Body of pancreas (tissue), 4 donors: ENCODE data around the gene DCP2. TPM values are rescaled to one million over a fixed set of nuclear protein-coding genes. Genes with fewer than 3 reads are reported as not detected.

Experiments
- ATAC-seq: fragments of 150-250 bp; one replicate; pipeline ENCODE4 v1.9.1; 2016
- DNase-seq, 4 donors: peaks; one replicate each; pipeline ENCODE4 v3.0.0-alpha.2; 2019
- H3K27ac ChIP-seq, 4 donors: fragments of 200-600 bp; sonication (generic); 1 replicate in 3 of 4; 2 replicates in 1 of 4; pipeline versions ENCODE4 v1.5.1 to v1.6.1; 2016 to 2019; ENCODE audit warnings: mild to moderate bottlenecking in 1 of 4, mixed read lengths in 1 of 4, moderate library complexity in 1 of 4
- H3K27me3 ChIP-seq, 2 donors: fragments of 200-600 bp; sonication (generic); one replicate each; pipeline ENCODE4 v1.6.0; 2016; ENCODE audit warnings: mild to moderate bottlenecking in 1 of 2
- H3K36me3 ChIP-seq, 2 donors: fragments of 200-600 bp; sonication (generic); replicated peaks in 1 of 2; 2 replicates each; pipeline ENCODE4 v1.5.1; 2016; ENCODE audit warnings: low read depth in 2 of 2; ENCODE audit not compliant: insufficient read depth in 1 of 2
- H3K4me1 ChIP-seq: fragments of 200-600 bp; sonication (generic); one replicate; pipeline ENCODE4 v1.6.0; 2016
- H3K4me3 ChIP-seq, 2 donors: fragments of 200-600 bp; sonication (generic); 1 replicate in 1 of 2; 2 replicates in 1 of 2; pipeline ENCODE4 v1.5.1; 2016 to 2019
- H3K9me3 ChIP-seq, 3 donors: fragments of 200-600 bp; sonication (generic); 1 replicate in 2 of 3; 2 replicates in 1 of 3; pipeline ENCODE4 v1.5.1; 2016
- POLR2A ChIP-seq, 3 donors: fragments of 450-650 bp; IDR thresholded peaks; one replicate each; pipeline ENCODE4 v1.6.1; 2016; ENCODE audit warnings: antibody characterized with exemption in 3 of 3, mild to moderate bottlenecking in 2 of 3
- WGBS, 2 donors: methylation state at CpG; one replicate each; pipeline ENCODE4 v1.1.5; 2017; 5-methylcytosine and 5-hydroxymethylcytosine counted together
- intact Hi-C: fragments of 100-400 bp; cut with DNase I; formaldehyde crosslinking; loops from one replicate; pipeline ENCODE4 v1.15.1; 2023
- total RNA-seq, 2 donors: library from RNA; depleted of rRNA; stranded (reverse); fragments of >200 nt; gene quantifications; one replicate each; pipeline ENCODE4 v1.1.0, GENCODE V29; 2016
- TF ChIP-seq, protein P1 (sequence below), 7 experiments: fragments of 450-650 bp in 4 of 7; fragments of 200-600 bp in 3 of 7; sonication (generic) in 3 of 7; IDR thresholded peaks; one replicate each; pipeline ENCODE4 v1.5.1; 2016 to 2019; ENCODE audit warnings: antibody characterized with exemption in 7 of 7

DCP2 gene
- total RNA-seq, 2 donors from 2014 or later = 11.2 to 12.5 TPM

DNA sequence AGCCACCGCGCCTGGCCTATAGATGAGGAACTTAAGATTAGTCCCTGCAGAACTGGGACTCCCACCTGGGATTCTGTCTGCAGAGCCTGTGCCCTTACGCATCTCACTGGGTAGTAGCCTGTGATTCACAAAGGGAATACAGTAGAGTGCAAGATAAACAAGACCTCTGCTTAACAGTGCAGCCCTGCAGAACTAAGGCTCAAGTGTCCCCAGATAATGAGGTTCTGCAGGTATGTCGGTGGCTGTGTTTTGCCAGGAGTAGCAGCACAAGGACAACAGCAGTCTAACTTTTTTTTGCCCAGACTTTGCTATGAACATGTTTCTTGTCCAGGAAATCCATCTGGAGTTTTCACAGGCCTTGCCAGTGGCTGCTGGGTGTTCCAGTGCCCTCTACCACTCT is 59.7 kb downstream of the DCP2 start:
- Histone ChIP-seq H3K9me3 (no peaks in the 10 kb centered on the region), H3K4me3 (no peak overlapping the region), H3K27ac (no peak overlapping the region), H3K4me1 (no peaks in the 10 kb centered on the region), H3K36me3 (no peaks in the 10 kb centered on the region), H3K27me3 (no peaks in the 10 kb centered on the region)
- TF ChIP-seq POLR2A (IDR thresholded peaks at IDR 0.05) = no peak
- ATAC-seq = no peak
- DNase-seq = no peak
- 76 to 79% methylated on average over 4 of the region's 4 CpGs for WGBS, 2 donors
- intact Hi-C loops = no loop called here

DNA sequence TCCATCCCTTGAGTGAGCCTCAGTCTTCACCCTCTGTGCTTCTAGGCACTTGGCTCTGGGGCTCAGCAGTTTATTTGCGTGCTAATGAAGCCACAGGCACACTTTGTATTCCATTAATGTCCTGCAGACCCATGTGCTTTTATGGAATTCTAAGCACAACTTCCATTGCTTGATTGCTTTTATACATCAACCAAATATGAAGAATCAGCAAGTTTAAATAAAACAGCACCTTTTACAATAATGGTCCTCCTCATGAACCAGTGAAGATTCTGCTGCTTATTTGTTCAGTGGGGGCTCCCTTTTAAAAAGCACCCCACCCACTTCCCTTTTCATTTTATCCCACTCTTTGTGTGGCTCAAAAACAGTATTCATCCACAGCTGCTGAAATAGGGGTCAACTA is 60.2 kb downstream of the DCP2 start:
- DNase-seq (no peak), ATAC-seq (no peak)
- WGBS, 2 donors = 89 to 100% methylated on average over 1 of the region's 1 CpG
- Histone ChIP-seq H3K9me3 (no peaks in the 10 kb centered on the region), H3K36me3 (no peaks in the 10 kb centered on the region), H3K27ac (no peak overlapping the region), H3K27me3 (no peaks in the 10 kb centered on the region), H3K4me1 (no peaks in the 10 kb centered on the region), H3K4me3 (no peak overlapping the region)
- intact Hi-C loops = no loop called here
- TF ChIP-seq POLR2A (IDR thresholded peaks at IDR 0.05) = no peak
- TF ChIP-seq, protein P1, sequence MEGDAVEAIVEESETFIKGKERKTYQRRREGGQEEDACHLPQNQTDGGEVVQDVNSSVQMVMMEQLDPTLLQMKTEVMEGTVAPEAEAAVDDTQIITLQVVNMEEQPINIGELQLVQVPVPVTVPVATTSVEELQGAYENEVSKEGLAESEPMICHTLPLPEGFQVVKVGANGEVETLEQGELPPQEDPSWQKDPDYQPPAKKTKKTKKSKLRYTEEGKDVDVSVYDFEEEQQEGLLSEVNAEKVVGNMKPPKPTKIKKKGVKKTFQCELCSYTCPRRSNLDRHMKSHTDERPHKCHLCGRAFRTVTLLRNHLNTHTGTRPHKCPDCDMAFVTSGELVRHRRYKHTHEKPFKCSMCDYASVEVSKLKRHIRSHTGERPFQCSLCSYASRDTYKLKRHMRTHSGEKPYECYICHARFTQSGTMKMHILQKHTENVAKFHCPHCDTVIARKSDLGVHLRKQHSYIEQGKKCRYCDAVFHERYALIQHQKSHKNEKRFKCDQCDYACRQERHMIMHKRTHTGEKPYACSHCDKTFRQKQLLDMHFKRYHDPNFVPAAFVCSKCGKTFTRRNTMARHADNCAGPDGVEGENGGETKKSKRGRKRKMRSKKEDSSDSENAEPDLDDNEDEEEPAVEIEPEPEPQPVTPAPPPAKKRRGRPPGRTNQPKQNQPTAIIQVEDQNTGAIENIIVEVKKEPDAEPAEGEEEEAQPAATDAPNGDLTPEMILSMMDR (IDR thresholded peaks at IDR 0.05) = no peak

DNA sequence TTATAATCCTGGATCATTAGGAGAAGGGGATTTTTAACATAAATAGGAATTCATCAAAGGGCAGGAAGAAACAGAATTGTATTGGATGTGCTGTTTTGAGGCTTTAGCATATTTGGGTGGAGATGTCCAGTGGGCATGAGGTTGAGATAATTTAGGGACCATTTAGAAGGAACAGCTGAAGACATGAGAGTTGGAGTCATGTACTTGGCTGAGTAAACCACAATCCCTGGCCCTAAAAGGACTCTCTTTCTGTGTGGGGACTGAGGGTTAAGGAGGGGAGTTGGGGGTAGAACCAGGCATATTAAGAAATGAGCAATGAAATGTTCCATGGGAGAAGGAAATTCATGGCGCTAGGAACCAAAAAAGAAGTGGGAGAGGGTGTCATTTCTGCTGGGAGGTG is 61.5 kb downstream of the DCP2 start:
- intact Hi-C loops = no loop called here
- no peak overlapping the region for H3K27ac ChIP-seq
- no peak for ATAC-seq
- DNase-seq = no peak
- no peaks in the 10 kb centered on the region for H3K4me1 ChIP-seq
- no peaks in the 10 kb centered on the region for H3K9me3 ChIP-seq
- H3K27me3 ChIP-seq = no peaks in the 10 kb centered on the region
- 96 to 100% methylated on average over 1 of the region's 1 CpG for WGBS, 2 donors
- no peak for TF ChIP-seq POLR2A (IDR thresholded peaks at IDR 0.05)
- TF ChIP-seq, protein P1 (IDR thresholded peaks at IDR 0.05) = no peak
- no peak overlapping the region for H3K4me3 ChIP-seq
- no peaks in the 10 kb centered on the region for H3K36me3 ChIP-seq

DNA sequence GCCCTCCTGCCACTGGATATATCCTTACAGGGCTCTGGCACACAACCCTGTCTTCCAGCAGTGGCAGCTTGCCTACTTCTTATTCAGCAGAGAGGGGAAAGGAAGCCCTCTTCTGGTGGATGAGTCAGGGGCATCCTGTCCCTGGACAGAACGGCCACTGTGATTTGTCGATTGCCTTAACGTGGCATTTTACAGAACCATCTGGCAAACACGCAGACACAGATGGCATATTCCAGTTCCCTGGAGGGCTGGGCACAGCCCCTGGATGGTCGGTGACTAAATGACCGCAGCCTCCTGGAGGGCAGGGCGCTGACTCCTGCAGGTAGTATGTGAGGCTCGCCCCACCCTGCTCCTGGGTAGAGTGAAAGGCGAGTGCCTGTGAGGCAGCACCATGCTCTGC is 62.1 kb downstream of the DCP2 start:
- Histone ChIP-seq H3K9me3 (no peaks in the 10 kb centered on the region), H3K4me1 (no peaks in the 10 kb centered on the region), H3K27ac (no peak overlapping the region), H3K36me3 (no peaks in the 10 kb centered on the region), H3K4me3 (no peak overlapping the region), H3K27me3 (no peaks in the 10 kb centered on the region)
- WGBS, 2 donors = 67 to 79% methylated on average over 3 to 9 of the region's 9 CpGs
- intact Hi-C loops = no loop called here
- TF ChIP-seq, protein P1 (IDR thresholded peaks at IDR 0.05) = no peak
- TF ChIP-seq POLR2A (IDR thresholded peaks at IDR 0.05) = no peak
- no peak for DNase-seq
- ATAC-seq = no peak

- no peak overlapping the region for H3K4me3 ChIP-seq
- no peak overlapping the region for H3K27ac ChIP-seq
- DNase-seq (no peak), ATAC-seq (no peak)
- intact Hi-C loops = no loop called here
- H3K4me1 ChIP-seq = no peaks in the 10 kb centered on the region
- no peaks in the 10 kb centered on the region for H3K36me3 ChIP-seq
- no peaks in the 10 kb centered on the region for H3K27me3 ChIP-seq
- no peaks in the 10 kb centered on the region for H3K9me3 ChIP-seq
- 65 to 73% methylated on average over 13 to 14 of the region's 14 CpGs for WGBS, 2 donors
- TF ChIP-seq POLR2A (IDR thresholded peaks at IDR 0.05) = no peak
- TF ChIP-seq, protein P1 (IDR thresholded peaks at IDR 0.05) = no peak
Observed at GRCh38 chr5:113039229-113039933, 62.8 kb downstream of the DCP2 start.
